Kidney capillary endothelial cell (primary cell): ENCODE data around the gene TGFBR3.

Experiments
- DNase-seq: peaks from one replicate; pipeline ENCODE4 v3.0.0-alpha.2; 2018; ENCODE audit warnings: low spot score

The TGFBR3 gene

GRCh38 chr1:91732291-91733107, 153.5 kb downstream of the TGFBR3 start:
- DNase-seq, result no peak

GRCh38 chr1:91731815-91732214, 154.1 kb downstream of the TGFBR3 start:
- no peak for DNase-seq

- DNase-seq, result no peak
Observed at GRCh38 chr1:91730801-91731732, 154.9 kb downstream of the TGFBR3 start.

GRCh38 chr1:91729621-91730358, 156.2 kb downstream of the TGFBR3 start:
- no peak for DNase-seq

GRCh38 chr1:91727763-91728162, 158.2 kb downstream of the TGFBR3 start:
- DNase-seq, result no peak

GRCh38 chr1:91725989-91726721, 159.8 kb downstream of the TGFBR3 start:
- no peak for DNase-seq

GRCh38 chr1:91725618-91725988, 160.3 kb downstream of the TGFBR3 start:
- no peak for DNase-seq

- DNase-seq, result no peak
Observed at GRCh38 chr1:91724644-91725043, 161.3 kb downstream of the TGFBR3 start.

GRCh38 chr1:91724231-91724630, 161.7 kb downstream of the TGFBR3 start:
- no peak for DNase-seq

- no peak for DNase-seq
Observed at GRCh38 chr1:91720044-91720443, 165.9 kb downstream of the TGFBR3 start.

- DNase-seq, result no peak
Observed at GRCh38 chr1:91718877-91719276, 167.1 kb downstream of the TGFBR3 start.

- no peak for DNase-seq
Observed at GRCh38 chr1:91718368-91718767, 167.6 kb downstream of the TGFBR3 start.

- DNase-seq, result no peak
Observed at GRCh38 chr1:91717839-91718238, 168.1 kb downstream of the TGFBR3 start.

- DNase-seq, result no peak
Observed at GRCh38 chr1:91716339-91716738, 169.6 kb downstream of the TGFBR3 start.

GRCh38 chr1:91715416-91716000, 170.4 kb downstream of the TGFBR3 start:
- no peak for DNase-seq

GRCh38 chr1:91714867-91715381, 171.0 kb downstream of the TGFBR3 start:
- DNase-seq, result no peak

GRCh38 chr1:91712981-91713841, 172.7 kb downstream of the TGFBR3 start:
- DNase-seq, result no peak

- DNase-seq, result no peak
Observed at GRCh38 chr1:91712393-91712792, 173.6 kb downstream of the TGFBR3 start.

- DNase-seq, result no peak
Observed at GRCh38 chr1:91711504-91712247, 174.3 kb downstream of the TGFBR3 start.
